Hepatocyte (in vitro differentiated cells): ENCODE results near the gene PIGR.

Source experiments
- EZH2 ChIP-seq: fragments of 200-600 bp; sonication (generic); IDR thresholded peaks from 2 replicates; pipeline ENCODE4 v1.6.1; 2016; ENCODE audit warnings: antibody characterized with exemption, mild to moderate bottlenecking, borderline replicate concordance
- EZH2phosphoT487 ChIP-seq: fragments of 200-600 bp; sonication (generic); IDR thresholded peaks from one replicate; pipeline ENCODE4 v1.6.1; 2018; ENCODE audit warnings: antibody characterized with exemption, mild to moderate bottlenecking, low read depth, moderate library complexity; ENCODE audit not compliant: unreplicated experiment, severe bottlenecking
- TF ChIP-seq, protein P1 (sequence below): fragments of 200-600 bp; sonication (generic); IDR thresholded peaks from 2 replicates; pipeline ENCODE4 v1.5.1; 2016; ENCODE audit warnings: antibody characterized with exemption, mild to moderate bottlenecking; ENCODE audit not compliant: poor library complexity

DNA sequence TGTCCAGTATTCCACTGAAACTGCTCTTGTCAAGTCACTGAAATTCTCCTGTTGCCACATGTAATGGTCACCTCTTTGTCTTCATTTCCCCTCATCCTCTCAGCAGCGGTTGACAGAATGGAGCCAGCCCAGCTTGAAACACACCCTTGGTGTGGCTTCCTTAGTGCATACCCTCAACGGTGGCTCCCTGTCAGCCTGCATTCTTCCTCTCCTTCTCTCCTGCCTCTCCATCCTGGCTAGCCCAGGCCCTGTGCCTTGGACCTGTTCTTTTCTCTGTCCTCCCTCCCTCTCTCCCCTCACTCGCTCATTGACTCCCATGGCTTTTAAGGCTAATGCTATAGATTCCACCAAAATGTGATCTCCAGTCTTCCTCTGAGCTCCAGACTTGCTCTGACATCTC is 28.2 kb downstream of the PIGR start:
- TF ChIP-seq, protein P1, sequence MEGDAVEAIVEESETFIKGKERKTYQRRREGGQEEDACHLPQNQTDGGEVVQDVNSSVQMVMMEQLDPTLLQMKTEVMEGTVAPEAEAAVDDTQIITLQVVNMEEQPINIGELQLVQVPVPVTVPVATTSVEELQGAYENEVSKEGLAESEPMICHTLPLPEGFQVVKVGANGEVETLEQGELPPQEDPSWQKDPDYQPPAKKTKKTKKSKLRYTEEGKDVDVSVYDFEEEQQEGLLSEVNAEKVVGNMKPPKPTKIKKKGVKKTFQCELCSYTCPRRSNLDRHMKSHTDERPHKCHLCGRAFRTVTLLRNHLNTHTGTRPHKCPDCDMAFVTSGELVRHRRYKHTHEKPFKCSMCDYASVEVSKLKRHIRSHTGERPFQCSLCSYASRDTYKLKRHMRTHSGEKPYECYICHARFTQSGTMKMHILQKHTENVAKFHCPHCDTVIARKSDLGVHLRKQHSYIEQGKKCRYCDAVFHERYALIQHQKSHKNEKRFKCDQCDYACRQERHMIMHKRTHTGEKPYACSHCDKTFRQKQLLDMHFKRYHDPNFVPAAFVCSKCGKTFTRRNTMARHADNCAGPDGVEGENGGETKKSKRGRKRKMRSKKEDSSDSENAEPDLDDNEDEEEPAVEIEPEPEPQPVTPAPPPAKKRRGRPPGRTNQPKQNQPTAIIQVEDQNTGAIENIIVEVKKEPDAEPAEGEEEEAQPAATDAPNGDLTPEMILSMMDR, result no peak
- TF ChIP-seq EZH2phosphoT487, result no peak
- no peak for TF ChIP-seq EZH2
